HEK293 (cell line): ENCODE data around the gene HLA-C.

ENCODE experiments used
- CTCF ChIA-PET: fragments of 350-600 bp; formaldehyde crosslinking; extraction: SDS; loops from one replicate; lab custom pipeline; 2021; ENCODE audit warnings: antibody characterized with exemption; lab: Yijun Ruan, JAX
- POLR2A ChIA-PET: fragments of 300-600 bp; formaldehyde crosslinking; extraction: SDS; loops from one replicate; lab custom pipeline; 2020; ENCODE audit warnings: antibody characterized with exemption, inconsistent platforms; lab: Yijun Ruan, JAX
- H3K27ac ChIP-seq: fragments of 200-500 bp; sonication (Bioruptor generic); 2 replicates; pipeline ENCODE4 v1.5.1; 2014; ENCODE audit warnings: low read depth, low read length, control low read depth, inconsistent platforms; ENCODE audit errors: extremely low read depth
- H3K36me3 ChIP-seq, 2 experiments: fragments of 200-500 bp in 1 of 2; sonication (Bioruptor generic) in 1 of 2; 1 replicate in 1 of 2; 2 replicates in 1 of 2; pipeline ENCODE4 v1.5.1; 2014 to 2017; ENCODE audit warnings: inconsistent platforms in 2 of 2, low read length in 2 of 2; ENCODE audit not compliant: control insufficient read depth in 2 of 2, insufficient read depth in 1 of 2
- H3K4me1 ChIP-seq: fragments of 200-500 bp; sonication (Bioruptor generic); 2 replicates; pipeline ENCODE4 v1.5.1; 2014; ENCODE audit warnings: mild to moderate bottlenecking, low read length, inconsistent platforms; ENCODE audit not compliant: control insufficient read depth, insufficient read depth
- H3K4me3 ChIP-seq: 2 replicates; pipeline ENCODE4 v1.5.1; 2011; ENCODE audit warnings: low read depth, mild to moderate bottlenecking, control low read depth, low read length, moderate library complexity
- H3K9me3 ChIP-seq: fragments of 200-500 bp; sonication (Bioruptor generic); 2 replicates; pipeline ENCODE4 v1.5.1; 2014; ENCODE audit warnings: low read depth, low read length, inconsistent platforms; ENCODE audit not compliant: control insufficient read depth, insufficient read depth
- GFI1B ChIP-seq: fragments of 450-650 bp; formaldehyde crosslinking; IDR thresholded peaks from 2 replicates; pipeline ENCODE4 v1.5.1; 2016; ENCODE audit warnings: missing biosample characterization, missing genetic modification characterization
- HOXA7 ChIP-seq: sonication (generic); formaldehyde crosslinking; IDR thresholded peaks from 2 replicates; pipeline ENCODE4 v1.8.1; 2022; ENCODE audit warnings: missing genetic modification reagents, borderline replicate concordance
- HOXD13 ChIP-seq: sonication (generic); formaldehyde crosslinking; IDR thresholded peaks from 2 replicates; pipeline ENCODE4 v1.8.0; 2022; ENCODE audit warnings: missing genetic modification reagents, borderline replicate concordance
- SALL2 ChIP-seq: fragments of 450-650 bp; formaldehyde crosslinking; IDR thresholded peaks from 2 replicates; pipeline ENCODE4 v1.5.0; 2017; ENCODE audit warnings: missing biosample characterization, mild to moderate bottlenecking, missing genetic modification characterization, borderline replicate concordance
- ZBTB48 ChIP-seq: fragments of 450-650 bp; formaldehyde crosslinking; IDR thresholded peaks from 2 replicates; pipeline ENCODE4 v1.5.1; 2016; ENCODE audit warnings: missing biosample characterization, missing genetic modification characterization
- ZNF114 ChIP-seq: fragments of 450-650 bp; formaldehyde crosslinking; IDR thresholded peaks from 2 replicates; pipeline ENCODE4 v1.5.0; 2017; ENCODE audit warnings: missing biosample characterization, missing genetic modification characterization
- ZNF121 ChIP-seq: fragments of 450-650 bp; formaldehyde crosslinking; IDR thresholded peaks from 2 replicates; pipeline ENCODE4 v1.5.1; 2016; ENCODE audit warnings: missing biosample characterization, missing genetic modification characterization
- ZNF146 ChIP-seq: fragments of 450-650 bp; formaldehyde crosslinking; IDR thresholded peaks from 2 replicates; pipeline ENCODE4 v1.5.1; 2016; ENCODE audit warnings: missing biosample characterization, missing genetic modification characterization
- ZNF157 ChIP-seq: fragments of 450-650 bp; formaldehyde crosslinking; IDR thresholded peaks from 2 replicates; pipeline ENCODE4 v1.5.1; 2016; ENCODE audit warnings: missing biosample characterization, missing genetic modification characterization
- ZNF169 ChIP-seq: fragments of 450-650 bp; formaldehyde crosslinking; IDR thresholded peaks from 2 replicates; pipeline ENCODE4 v1.5.1; 2016; ENCODE audit warnings: missing biosample characterization, missing genetic modification characterization
- ZNF18 ChIP-seq: fragments of 450-650 bp; formaldehyde crosslinking; IDR thresholded peaks from 2 replicates; pipeline ENCODE4 v1.5.1; 2016; ENCODE audit warnings: missing biosample characterization, missing genetic modification characterization
- ZNF2 ChIP-seq: fragments of 450-650 bp; formaldehyde crosslinking; IDR thresholded peaks from 2 replicates; pipeline ENCODE4 v1.5.1; 2016; ENCODE audit warnings: missing biosample characterization, missing genetic modification characterization
- ZNF292 ChIP-seq: fragments of 450-650 bp; formaldehyde crosslinking; IDR thresholded peaks from 2 replicates; pipeline ENCODE4 v1.5.1; 2016; ENCODE audit warnings: low read depth, missing biosample characterization, missing genetic modification characterization, borderline replicate concordance
- ZNF37A ChIP-seq: fragments of 450-650 bp; IDR thresholded peaks from 2 replicates; pipeline ENCODE4 v1.5.1; 2018; ENCODE audit warnings: missing biosample characterization, missing genetic modification characterization
- ZNF426 ChIP-seq: fragments of 450-650 bp; formaldehyde crosslinking; IDR thresholded peaks from 2 replicates; pipeline ENCODE4 v1.5.1; 2017; ENCODE audit warnings: missing biosample characterization, missing genetic modification characterization, mild to moderate bottlenecking, inconsistent platforms, moderate library complexity
- ZNF548 ChIP-seq: fragments of 450-650 bp; formaldehyde crosslinking; IDR thresholded peaks from 2 replicates; pipeline ENCODE4 v1.5.1; 2016; ENCODE audit warnings: missing biosample characterization, missing genetic modification characterization
- ZNF571 ChIP-seq: fragments of 450-650 bp; formaldehyde crosslinking; IDR thresholded peaks from 2 replicates; pipeline ENCODE4 v1.5.0; 2017; ENCODE audit warnings: missing biosample characterization, missing genetic modification characterization
- ZNF624 ChIP-seq: fragments of 450-650 bp; formaldehyde crosslinking; IDR thresholded peaks from 2 replicates; pipeline ENCODE4 v1.5.1; 2017; ENCODE audit warnings: missing biosample characterization, missing genetic modification characterization
- ZNF629 ChIP-seq: fragments of 450-650 bp; formaldehyde crosslinking; IDR thresholded peaks from 2 replicates; pipeline ENCODE4 v1.5.1; 2017; ENCODE audit warnings: missing biosample characterization, missing genetic modification characterization
- ZNF654 ChIP-seq: fragments of 450-650 bp; formaldehyde crosslinking; IDR thresholded peaks from 2 replicates; pipeline ENCODE4 v1.5.1; 2016; ENCODE audit warnings: low read depth, missing biosample characterization, missing genetic modification characterization
- ZNF701 ChIP-seq: fragments of 450-650 bp; formaldehyde crosslinking; IDR thresholded peaks from 2 replicates; pipeline ENCODE4 v1.5.1; 2016; ENCODE audit warnings: missing biosample characterization, missing genetic modification characterization
- ZNF76 ChIP-seq: fragments of 450-650 bp; formaldehyde crosslinking; IDR thresholded peaks from 2 replicates; pipeline ENCODE4; 2016; ENCODE audit warnings: low read depth, missing biosample characterization, missing genetic modification characterization, borderline replicate concordance
- ZNF785 ChIP-seq: fragments of 450-650 bp; formaldehyde crosslinking; IDR thresholded peaks from 2 replicates; pipeline ENCODE4 v1.5.1; 2016; ENCODE audit warnings: missing biosample characterization, missing genetic modification characterization
- ZNF791 ChIP-seq: fragments of 450-650 bp; formaldehyde crosslinking; IDR thresholded peaks from 2 replicates; pipeline ENCODE4 v1.5.1; 2016; ENCODE audit warnings: missing biosample characterization, missing genetic modification characterization
- TF ChIP-seq, protein P1 (sequence below): fragments of 450-650 bp; formaldehyde crosslinking; IDR thresholded peaks from 2 replicates; pipeline ENCODE4 v1.5.1; 2016; ENCODE audit warnings: missing biosample characterization, missing genetic modification characterization, low read depth
- TF ChIP-seq, protein P2 (sequence below): fragments of 450-650 bp; formaldehyde crosslinking; IDR thresholded peaks from 2 replicates; pipeline ENCODE4 v1.5.1; 2017; ENCODE audit warnings: missing biosample characterization, mild to moderate bottlenecking, missing genetic modification characterization, moderate library complexity
- TF ChIP-seq, protein P3 (sequence below): fragments of 450-650 bp; formaldehyde crosslinking; IDR thresholded peaks from 2 replicates; pipeline ENCODE4 v1.5.1; 2016; ENCODE audit warnings: missing biosample characterization, missing genetic modification characterization
- TF ChIP-seq, protein P4 (sequence below): fragments of 450-650 bp; formaldehyde crosslinking; IDR thresholded peaks from 2 replicates; pipeline ENCODE4 v1.5.1; 2016; ENCODE audit warnings: missing biosample characterization, missing genetic modification characterization

Gene HLA-C

GRCh38 chr6:31299511-31299910, 27.6 kb upstream of the HLA-C start:
- H3K4me1 ChIP-seq, result no peaks in the 10 kb centered on the region
- ChIA-PET CTCF (interaction anchor here (0.9 to 1.6 kb wide), 2 partner anchors 20 to 67 kb away, joined by 4 to 5 read pairs; no protein-coding TSS in a partner anchor), POLR2A (no interaction called here)
- H3K4me3 ChIP-seq, result no peak overlapping the region
- no peaks in the 10 kb centered on the region for H3K9me3 ChIP-seq
- no peaks in the 10 kb centered on the region for H3K36me3 ChIP-seq
- no peak overlapping the region for H3K27ac ChIP-seq
- TF ChIP-seq ZNF785, result no peak
- no peak for TF ChIP-seq ZNF121 (tag by site-specific recombination)
- no peak for TF ChIP-seq ZNF791
- TF ChIP-seq, protein P1, sequence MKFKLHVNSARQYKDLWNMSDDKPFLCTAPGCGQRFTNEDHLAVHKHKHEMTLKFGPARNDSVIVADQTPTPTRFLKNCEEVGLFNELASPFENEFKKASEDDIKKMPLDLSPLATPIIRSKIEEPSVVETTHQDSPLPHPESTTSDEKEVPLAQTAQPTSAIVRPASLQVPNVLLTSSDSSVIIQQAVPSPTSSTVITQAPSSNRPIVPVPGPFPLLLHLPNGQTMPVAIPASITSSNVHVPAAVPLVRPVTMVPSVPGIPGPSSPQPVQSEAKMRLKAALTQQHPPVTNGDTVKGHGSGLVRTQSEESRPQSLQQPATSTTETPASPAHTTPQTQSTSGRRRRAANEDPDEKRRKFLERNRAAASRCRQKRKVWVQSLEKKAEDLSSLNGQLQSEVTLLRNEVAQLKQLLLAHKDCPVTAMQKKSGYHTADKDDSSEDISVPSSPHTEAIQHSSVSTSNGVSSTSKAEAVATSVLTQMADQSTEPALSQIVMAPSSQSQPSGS (tag by site-specific recombination), result no peak
- TF ChIP-seq, protein P2, sequence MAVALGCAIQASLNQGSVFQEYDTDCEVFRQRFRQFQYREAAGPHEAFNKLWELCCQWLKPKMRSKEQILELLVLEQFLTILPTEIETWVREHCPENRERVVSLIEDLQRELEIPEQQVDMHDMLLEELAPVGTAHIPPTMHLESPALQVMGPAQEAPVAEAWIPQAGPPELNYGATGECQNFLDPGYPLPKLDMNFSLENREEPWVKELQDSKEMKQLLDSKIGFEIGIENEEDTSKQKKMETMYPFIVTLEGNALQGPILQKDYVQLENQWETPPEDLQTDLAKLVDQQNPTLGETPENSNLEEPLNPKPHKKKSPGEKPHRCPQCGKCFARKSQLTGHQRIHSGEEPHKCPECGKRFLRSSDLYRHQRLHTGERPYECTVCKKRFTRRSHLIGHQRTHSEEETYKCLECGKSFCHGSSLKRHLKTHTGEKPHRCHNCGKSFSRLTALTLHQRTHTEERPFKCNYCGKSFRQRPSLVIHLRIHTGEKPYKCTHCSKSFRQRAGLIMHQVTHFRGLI (tag by site-specific recombination), result no peak
- TF ChIP-seq HOXD13, result no peak
- TF ChIP-seq GFI1B (tag by site-specific recombination), result no peak
- TF ChIP-seq ZNF157 (tag by site-specific recombination), result no peak

DNA sequence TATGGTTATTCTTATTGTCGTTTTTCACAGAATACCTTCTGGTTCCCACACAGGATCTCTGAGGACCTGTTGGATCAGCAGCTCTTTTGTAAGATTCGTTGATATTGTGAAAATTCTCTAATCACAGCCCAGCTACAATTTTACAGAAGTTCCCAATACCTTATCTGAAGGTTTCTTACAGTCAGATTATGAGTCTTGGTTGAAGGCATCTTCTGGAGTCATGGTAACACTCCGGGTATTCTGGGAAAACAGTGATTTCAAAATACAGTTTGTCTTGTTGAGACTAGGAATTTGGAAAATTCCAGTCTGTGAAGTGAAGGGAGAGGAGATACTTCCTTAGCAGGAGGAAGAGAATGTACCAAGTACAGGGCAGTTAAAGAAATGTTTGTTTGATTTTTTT, 22.2 kb upstream of the HLA-C start:
- Histone ChIP-seq H3K36me3 (no peaks in the 10 kb centered on the region), H3K4me1 (no peaks in the 10 kb centered on the region), H3K27ac (no peak overlapping the region), H3K4me3 (no peak overlapping the region), H3K9me3 (no peaks in the 10 kb centered on the region)
- TF ChIP-seq, protein P3, sequence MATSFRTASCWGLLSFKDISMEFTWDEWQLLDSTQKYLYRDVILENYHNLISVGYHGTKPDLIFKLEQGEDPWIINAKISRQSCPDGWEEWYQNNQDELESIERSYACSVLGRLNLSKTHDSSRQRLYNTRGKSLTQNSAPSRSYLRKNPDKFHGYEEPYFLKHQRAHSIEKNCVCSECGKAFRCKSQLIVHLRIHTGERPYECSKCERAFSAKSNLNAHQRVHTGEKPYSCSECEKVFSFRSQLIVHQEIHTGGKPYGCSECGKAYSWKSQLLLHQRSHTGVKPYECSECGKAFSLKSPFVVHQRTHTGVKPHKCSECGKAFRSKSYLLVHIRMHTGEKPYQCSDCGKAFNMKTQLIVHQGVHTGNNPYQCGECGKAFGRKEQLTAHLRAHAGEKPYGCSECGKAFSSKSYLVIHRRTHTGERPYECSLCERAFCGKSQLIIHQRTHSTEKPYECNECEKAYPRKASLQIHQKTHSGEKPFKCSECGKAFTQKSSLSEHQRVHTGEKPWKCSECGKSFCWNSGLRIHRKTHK (tag by site-specific recombination), result no peak
- TF ChIP-seq ZBTB48 (no peak), ZNF548 (tag by site-specific recombination) (no peak), ZNF2 (no peak), HOXA7 (CRISPR knock-in tag) (no peak), SALL2 (no peak), ZNF629 (no peak), ZNF114 (tag by site-specific recombination) (no peak), ZNF654 (tag by site-specific recombination) (no peak), ZNF18 (no peak), ZNF37A (tag by site-specific recombination) (no peak), ZNF292 (no peak), ZNF146 (tag by site-specific recombination) (no peak), ZNF76 (tag by site-specific recombination) (no peak), ZNF701 (tag by site-specific recombination) (no peak), ZNF169 (tag by site-specific recombination) (no peak), ZNF426 (no peak), ZNF624 (no peak), ZNF571 (tag by site-specific recombination) (no peak)
- TF ChIP-seq, protein P4, sequence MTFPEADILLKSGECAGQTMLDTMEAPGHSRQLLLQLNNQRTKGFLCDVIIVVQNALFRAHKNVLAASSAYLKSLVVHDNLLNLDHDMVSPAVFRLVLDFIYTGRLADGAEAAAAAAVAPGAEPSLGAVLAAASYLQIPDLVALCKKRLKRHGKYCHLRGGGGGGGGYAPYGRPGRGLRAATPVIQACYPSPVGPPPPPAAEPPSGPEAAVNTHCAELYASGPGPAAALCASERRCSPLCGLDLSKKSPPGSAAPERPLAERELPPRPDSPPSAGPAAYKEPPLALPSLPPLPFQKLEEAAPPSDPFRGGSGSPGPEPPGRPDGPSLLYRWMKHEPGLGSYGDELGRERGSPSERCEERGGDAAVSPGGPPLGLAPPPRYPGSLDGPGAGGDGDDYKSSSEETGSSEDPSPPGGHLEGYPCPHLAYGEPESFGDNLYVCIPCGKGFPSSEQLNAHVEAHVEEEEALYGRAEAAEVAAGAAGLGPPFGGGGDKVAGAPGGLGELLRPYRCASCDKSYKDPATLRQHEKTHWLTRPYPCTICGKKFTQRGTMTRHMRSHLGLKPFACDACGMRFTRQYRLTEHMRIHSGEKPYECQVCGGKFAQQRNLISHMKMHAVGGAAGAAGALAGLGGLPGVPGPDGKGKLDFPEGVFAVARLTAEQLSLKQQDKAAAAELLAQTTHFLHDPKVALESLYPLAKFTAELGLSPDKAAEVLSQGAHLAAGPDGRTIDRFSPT, result no peak
- POLR2A ChIA-PET, result interaction anchor here (0.6 kb wide), 1 partner anchor 27 kb away, joined by 3 read pairs; no protein-coding TSS in a partner anchor
- CTCF ChIA-PET, result interaction anchor here (0.5 to 1.9 kb wide), 3 partner anchors 66 to 98 kb away, joined by 3 to 6 read pairs (median 5); no protein-coding TSS in a partner anchor
